Measurements from ENCODE around the gene MRPL46. TPM values are rescaled to one million over a fixed set of nuclear protein-coding genes. Genes with fewer than 3 reads are reported as not detected.

The MRPL46 gene
- total RNA-seq, 1 donor from 2014 or later: 29.7 TPM

DNA sequence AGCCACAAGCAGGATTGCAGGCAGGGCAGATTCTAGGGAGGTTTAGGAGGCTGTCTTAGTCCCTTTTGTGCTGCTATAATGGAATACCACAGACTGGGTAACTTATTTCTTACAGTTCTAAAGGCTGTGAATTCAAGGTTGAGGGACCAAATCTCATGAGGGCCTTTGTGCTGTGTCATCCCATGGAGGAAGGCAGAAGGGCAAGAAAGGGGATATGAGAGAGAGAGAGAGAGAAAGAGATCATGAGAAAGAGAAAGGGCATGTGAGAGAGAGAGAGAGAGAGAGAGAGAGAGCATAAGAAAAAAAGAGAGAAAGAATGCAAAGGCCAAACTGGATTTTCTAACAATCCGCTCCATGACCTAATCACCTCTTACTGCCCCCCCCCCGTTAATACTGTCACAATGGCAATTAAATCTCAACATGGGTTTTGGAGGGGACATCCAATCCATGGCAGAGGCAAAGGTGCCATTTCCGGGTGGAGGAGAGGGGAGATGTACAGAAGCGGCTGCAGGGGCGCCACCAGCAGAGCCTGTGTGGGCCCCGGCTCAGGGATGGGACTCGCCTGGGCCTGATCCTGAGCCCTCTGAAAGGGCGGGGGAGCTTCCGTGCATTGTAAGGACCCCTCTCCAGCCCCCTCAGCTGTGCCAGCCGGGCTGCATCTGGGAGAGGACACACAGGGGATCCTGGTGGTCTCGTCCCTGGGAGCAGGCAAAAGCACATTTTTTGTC, 20.8 kb upstream of the MRPL46 start:
- TF ChIP-seq, protein P1, sequence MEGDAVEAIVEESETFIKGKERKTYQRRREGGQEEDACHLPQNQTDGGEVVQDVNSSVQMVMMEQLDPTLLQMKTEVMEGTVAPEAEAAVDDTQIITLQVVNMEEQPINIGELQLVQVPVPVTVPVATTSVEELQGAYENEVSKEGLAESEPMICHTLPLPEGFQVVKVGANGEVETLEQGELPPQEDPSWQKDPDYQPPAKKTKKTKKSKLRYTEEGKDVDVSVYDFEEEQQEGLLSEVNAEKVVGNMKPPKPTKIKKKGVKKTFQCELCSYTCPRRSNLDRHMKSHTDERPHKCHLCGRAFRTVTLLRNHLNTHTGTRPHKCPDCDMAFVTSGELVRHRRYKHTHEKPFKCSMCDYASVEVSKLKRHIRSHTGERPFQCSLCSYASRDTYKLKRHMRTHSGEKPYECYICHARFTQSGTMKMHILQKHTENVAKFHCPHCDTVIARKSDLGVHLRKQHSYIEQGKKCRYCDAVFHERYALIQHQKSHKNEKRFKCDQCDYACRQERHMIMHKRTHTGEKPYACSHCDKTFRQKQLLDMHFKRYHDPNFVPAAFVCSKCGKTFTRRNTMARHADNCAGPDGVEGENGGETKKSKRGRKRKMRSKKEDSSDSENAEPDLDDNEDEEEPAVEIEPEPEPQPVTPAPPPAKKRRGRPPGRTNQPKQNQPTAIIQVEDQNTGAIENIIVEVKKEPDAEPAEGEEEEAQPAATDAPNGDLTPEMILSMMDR (IDR thresholded peaks at IDR 0.05): no peak
- Histone ChIP-seq H3K4me3 (no peak overlapping the region), H3K27ac (no peak overlapping the region), H3K9me3 (no peaks in the 10 kb centered on the region), H3K36me3 (no peaks in the 10 kb centered on the region), H3K4me1 (no peaks in the 10 kb centered on the region), H3K27me3 (no peaks in the 10 kb centered on the region)
- no peak for DNase-seq (ENCODE audit: low spot score in 2 of 2)
- intact Hi-C loops (cut with DNase I): no loop called here

DNA sequence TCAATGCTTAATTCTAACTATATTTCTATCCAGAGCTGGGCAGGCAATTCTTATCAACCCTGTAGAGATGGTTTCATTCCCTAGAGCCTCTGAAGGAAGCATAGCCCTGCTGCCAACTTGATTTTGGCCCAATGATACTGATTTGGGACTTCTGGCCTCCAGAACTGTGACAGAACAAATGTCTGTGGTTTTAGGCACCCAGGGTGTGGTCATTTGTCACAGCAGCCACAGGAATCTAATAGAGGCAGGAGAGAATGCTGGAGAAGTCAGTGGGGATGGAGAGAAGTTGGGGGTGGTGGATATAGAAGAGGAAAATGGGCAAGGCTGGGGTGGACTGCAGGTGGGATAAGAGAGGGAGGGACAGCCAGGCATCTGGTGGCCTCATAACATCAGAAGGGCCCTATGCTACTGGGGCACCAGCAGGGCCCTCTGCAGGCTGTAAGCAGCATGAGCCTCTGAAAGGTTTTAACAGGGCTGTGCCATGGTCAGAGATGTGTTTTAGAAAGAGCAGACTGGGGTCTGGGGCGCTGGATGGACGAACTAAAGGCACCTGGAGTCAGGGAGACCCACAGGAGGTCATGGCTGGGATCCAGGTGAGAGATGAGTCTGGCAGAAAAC, 20.1 kb upstream of the MRPL46 start:
- TF ChIP-seq, protein P1 (IDR thresholded peaks at IDR 0.05): no peak
- Histone ChIP-seq H3K4me1 (no peaks in the 10 kb centered on the region), H3K9me3 (no peaks in the 10 kb centered on the region), H3K36me3 (no peaks in the 10 kb centered on the region), H3K27me3 (no peaks in the 10 kb centered on the region), H3K27ac (no peak overlapping the region), H3K4me3 (no peak overlapping the region)
- DNase-seq (ENCODE audit: low spot score in 2 of 2): no peak
- intact Hi-C loops (cut with DNase I): no loop called here

DNA sequence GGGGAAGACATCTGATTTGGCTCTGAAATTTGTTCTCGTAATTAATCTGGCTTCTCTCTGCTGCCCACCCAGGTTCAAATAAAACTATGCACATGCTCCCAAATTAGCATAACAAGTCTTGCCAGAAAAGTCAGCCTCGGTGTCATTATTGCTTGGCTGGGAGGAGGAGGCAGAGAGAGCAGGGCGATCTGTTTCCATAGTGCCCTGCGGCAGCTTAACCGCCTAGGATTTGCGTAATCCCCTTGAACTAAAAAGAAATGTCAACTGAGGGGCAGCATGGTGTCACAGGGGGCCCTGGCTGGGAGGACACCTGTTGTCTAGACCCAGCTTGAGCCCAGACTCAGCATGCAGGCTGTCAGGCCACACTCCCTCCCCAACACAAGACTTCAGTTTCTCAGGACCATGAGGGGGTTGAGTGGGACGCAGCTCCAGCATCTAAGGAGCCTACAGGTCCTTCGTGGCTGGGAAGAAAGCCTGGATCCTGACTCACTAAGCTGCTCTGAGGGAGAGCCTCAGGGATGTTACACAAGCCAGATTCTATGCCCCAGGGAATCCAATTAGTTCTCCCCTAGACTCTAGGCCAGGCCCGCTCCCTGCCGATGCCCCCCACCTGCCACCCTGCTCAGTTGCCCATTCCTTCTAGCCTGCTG, 17.6 kb upstream of the MRPL46 start:
- TF ChIP-seq, protein P1 (IDR thresholded peaks at IDR 0.05): no peak

DNA sequence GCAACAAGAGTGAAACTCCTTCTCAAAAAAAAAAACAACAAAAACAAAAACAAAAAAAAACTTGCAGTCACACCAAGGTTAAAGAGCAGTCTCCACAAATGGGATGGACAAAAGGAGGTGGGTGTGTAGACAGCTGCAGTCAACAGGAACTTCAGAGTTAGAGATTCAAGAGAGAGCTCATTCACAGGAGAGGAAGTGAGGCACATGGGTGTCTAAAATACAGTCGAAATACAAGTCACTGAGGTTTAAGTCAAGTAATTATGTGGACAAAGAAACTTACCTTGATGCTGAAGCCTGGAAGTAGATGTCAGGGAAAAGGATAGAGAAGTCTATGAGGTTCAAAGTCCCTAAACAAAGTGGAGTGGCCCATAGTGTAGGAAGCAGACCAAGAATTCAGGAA, 15.1 kb upstream of the MRPL46 start:
- Histone ChIP-seq H3K27ac (no peak overlapping the region), H3K9me3 (no peaks in the 10 kb centered on the region), H3K36me3 (peaks cover 8 to 11% of the 10 kb centered on the region in 2 donors), H3K27me3 (no peaks in the 10 kb centered on the region), H3K4me1 (no peaks in the 10 kb centered on the region), H3K4me3 (no peak overlapping the region)
- TF ChIP-seq, protein P1 (IDR thresholded peaks at IDR 0.05): no peak
- no peak for DNase-seq (ENCODE audit: low spot score in 2 of 2)
- intact Hi-C loops (cut with DNase I): no loop called here

More for the DNA sequence above, 17.6 kb upstream of the MRPL46 start:
- intact Hi-C loops (cut with DNase I): no loop called here
- Histone ChIP-seq H3K9me3 (no peaks in the 10 kb centered on the region), H3K27ac (no peak overlapping the region), H3K4me3 (no peak overlapping the region), H3K36me3 (no peaks in the 10 kb centered on the region), H3K4me1 (no peaks in the 10 kb centered on the region), H3K27me3 (no peaks in the 10 kb centered on the region)
- DNase-seq (ENCODE audit: low spot score in 2 of 2): no peak

DNA sequence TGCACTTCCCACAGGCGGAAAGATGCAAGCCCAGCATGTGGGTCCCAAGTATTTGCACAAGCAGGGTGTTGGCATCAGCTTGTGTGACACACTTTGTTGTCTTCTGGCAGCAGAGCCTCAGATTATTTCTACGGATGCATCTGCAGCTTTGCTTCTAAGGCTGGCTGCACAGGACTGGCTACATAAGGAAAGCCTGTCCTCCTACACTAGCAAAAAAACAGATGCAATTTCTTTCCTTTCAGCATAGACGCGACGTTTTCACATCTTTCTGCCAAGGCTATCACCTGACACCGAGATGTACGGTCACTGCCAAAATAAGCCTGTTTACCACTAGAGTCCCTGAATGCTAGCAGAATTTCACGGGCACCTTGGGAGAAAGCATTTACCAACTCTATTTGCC, 13.8 kb upstream of the MRPL46 start:
- Histone ChIP-seq H3K27me3 (no peaks in the 10 kb centered on the region), H3K27ac (no peak overlapping the region), H3K4me3 (no peak overlapping the region), H3K4me1 (no peaks in the 10 kb centered on the region), H3K36me3 (peaks cover 12 to 14% of the 10 kb centered on the region in 2 donors), H3K9me3 (no peaks in the 10 kb centered on the region)
- TF ChIP-seq, protein P1 (IDR thresholded peaks at IDR 0.05): no peak
- intact Hi-C loops (cut with DNase I): no loop called here
- no peak for DNase-seq (ENCODE audit: low spot score in 2 of 2)
